GM10847 (cell line): ENCODE measurements around the gene SUFU.

Source experiments
- POLR2A ChIP-seq: IDR thresholded peaks from 2 replicates; pipeline ENCODE4 v1.6.1; 2011; ENCODE audit not compliant: insufficient read length; ENCODE audit errors: extremely low read depth

Gene SUFU

GRCh38 chr10:102658802-102659201 lies 155.0 kb downstream of the SUFU start:
- TF ChIP-seq POLR2A: no peak

GRCh38 chr10:102660888-102661657 lies 157.3 kb downstream of the SUFU start:
- peak; percentile 17 for TF ChIP-seq POLR2A

GRCh38 chr10:102661658-102662028 lies 157.9 kb downstream of the SUFU start:
- TF ChIP-seq POLR2A: no peak

GRCh38 chr10:102665904-102666509 lies 162.2 kb downstream of the SUFU start:
- no peak for TF ChIP-seq POLR2A

- no peak for TF ChIP-seq POLR2A
These were observed 164.7 kb downstream of the SUFU start for GRCh38 chr10:102668326-102669107.

- no peak for TF ChIP-seq POLR2A
These were observed 165.7 kb downstream of the SUFU start for GRCh38 chr10:102669206-102670064.

GRCh38 chr10:102670065-102670670 lies 166.4 kb downstream of the SUFU start:
- no peak for TF ChIP-seq POLR2A

GRCh38 chr10:102670871-102671434 lies 167.2 kb downstream of the SUFU start:
- no peak for TF ChIP-seq POLR2A

GRCh38 chr10:102673236-102673818 lies 169.6 kb downstream of the SUFU start:
- no peak for TF ChIP-seq POLR2A

- TF ChIP-seq POLR2A: no peak
These were observed 170.2 kb downstream of the SUFU start for GRCh38 chr10:102673819-102674511.

GRCh38 chr10:102674566-102674965 lies 170.8 kb downstream of the SUFU start:
- no peak for TF ChIP-seq POLR2A

- TF ChIP-seq POLR2A: no peak
These were observed 171.4 kb downstream of the SUFU start for GRCh38 chr10:102675011-102675665.
